ENCODE results near the gene FERMT1. TPM values are rescaled to one million over a fixed set of nuclear protein-coding genes. Genes with fewer than 3 reads are reported as not detected.

Gene FERMT1
- total RNA-seq, 1 donor from 2014 or later: 1.3 TPM

DNA sequence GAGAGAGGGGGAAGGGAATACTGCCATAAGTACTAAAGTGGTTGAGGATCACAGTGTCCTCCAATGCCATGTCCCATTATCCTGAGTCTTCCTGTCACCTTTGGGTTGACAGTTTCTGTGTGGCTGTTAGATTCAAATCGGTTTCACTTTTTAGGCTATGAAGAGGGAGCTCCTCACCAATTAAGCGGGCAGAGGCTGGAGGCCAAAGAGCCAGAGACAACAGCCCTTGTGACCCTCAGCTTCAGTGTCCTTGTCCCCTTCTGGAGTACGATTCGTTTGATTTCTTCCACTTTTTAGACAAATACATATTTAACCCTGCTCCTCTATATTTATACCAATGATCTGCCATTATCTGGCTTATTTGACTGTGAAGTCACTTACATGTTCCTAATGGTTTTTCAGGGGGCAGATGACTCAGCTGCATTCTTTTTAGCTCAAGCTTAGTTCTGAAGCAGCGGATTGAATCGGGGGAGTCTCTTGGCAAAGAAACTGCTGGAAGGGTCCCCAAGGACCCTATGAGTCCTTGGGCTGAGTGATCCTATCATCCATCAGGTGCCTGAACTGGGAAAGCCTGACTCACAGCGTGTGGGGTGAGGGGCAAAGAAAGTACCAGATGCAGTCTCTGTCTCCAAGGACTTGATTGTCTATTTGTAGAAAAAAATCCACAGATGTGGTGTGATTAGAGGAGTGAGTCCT is 18.2 kb downstream of the FERMT1 start:
- H3K9me3 ChIP-seq (ENCODE audit: low read depth): no peaks in the 10 kb centered on the region
- no peaks in the 10 kb centered on the region for H3K27me3 Mint-ChIP-seq (ENCODE audit: insufficient read depth, low read depth)
- H3K9ac ChIP-seq: no peak overlapping the region
- no peak for TF ChIP-seq EZH2phosphoT487 (IDR thresholded peaks at IDR 0.05)
- no peak for TF ChIP-seq EZH2 (IDR thresholded peaks at IDR 0.05)
- TF ChIP-seq, protein P1, sequence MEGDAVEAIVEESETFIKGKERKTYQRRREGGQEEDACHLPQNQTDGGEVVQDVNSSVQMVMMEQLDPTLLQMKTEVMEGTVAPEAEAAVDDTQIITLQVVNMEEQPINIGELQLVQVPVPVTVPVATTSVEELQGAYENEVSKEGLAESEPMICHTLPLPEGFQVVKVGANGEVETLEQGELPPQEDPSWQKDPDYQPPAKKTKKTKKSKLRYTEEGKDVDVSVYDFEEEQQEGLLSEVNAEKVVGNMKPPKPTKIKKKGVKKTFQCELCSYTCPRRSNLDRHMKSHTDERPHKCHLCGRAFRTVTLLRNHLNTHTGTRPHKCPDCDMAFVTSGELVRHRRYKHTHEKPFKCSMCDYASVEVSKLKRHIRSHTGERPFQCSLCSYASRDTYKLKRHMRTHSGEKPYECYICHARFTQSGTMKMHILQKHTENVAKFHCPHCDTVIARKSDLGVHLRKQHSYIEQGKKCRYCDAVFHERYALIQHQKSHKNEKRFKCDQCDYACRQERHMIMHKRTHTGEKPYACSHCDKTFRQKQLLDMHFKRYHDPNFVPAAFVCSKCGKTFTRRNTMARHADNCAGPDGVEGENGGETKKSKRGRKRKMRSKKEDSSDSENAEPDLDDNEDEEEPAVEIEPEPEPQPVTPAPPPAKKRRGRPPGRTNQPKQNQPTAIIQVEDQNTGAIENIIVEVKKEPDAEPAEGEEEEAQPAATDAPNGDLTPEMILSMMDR (IDR thresholded peaks at IDR 0.05): no peak
- H3K9me3 Mint-ChIP-seq: no peaks in the 10 kb centered on the region
- H2AFZ ChIP-seq (replicated peaks): no peak overlapping the region
- H3K27me3 ChIP-seq: no peaks in the 10 kb centered on the region
- no peaks in the 10 kb centered on the region for H3K36me3 Mint-ChIP-seq
- DNase-seq (ENCODE audit: low spot score): no peak
- H3K4me3 ChIP-seq: no peak overlapping the region
- H3K4me3 Mint-ChIP-seq: no peak overlapping the region
- H3K4me2 ChIP-seq: no peak overlapping the region
- H3K36me3 ChIP-seq: no peaks in the 10 kb centered on the region
- H3K27ac ChIP-seq: no peak overlapping the region
- H3K79me2 ChIP-seq (ENCODE audit: low read depth): no peaks in the 10 kb centered on the region
- H3F3A ChIP-seq (ENCODE audit: low read depth): no peaks in the 10 kb centered on the region
- H3K27ac Mint-ChIP-seq: no peak overlapping the region
- H4K20me1 ChIP-seq (ENCODE audit: low read depth): no peaks in the 10 kb centered on the region
- no peaks in the 10 kb centered on the region for H3K4me1 ChIP-seq
- H3K4me1 Mint-ChIP-seq: peaks cover 3% of the 10 kb centered on the region

DNA sequence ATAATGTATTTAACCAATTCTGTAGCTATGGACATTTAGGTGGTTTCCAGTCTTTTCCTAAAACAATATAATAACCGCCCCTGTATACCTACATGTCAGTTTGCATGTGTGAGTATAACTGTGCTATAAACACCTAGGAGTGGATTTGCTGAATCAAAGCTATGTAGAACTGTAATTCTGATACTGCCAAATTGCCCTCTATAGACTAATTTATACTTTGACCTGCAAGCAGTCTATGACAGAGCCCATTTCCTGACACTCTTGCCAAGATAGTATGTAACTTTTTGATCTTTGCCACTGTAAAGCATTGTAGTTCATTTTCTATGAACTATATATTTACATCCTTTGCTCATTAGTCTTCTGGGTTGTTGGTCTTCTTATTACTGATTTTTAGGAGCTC is 19.5 kb downstream of the FERMT1 start:
- no peaks in the 10 kb centered on the region for H3K9me3 Mint-ChIP-seq
- H3F3A ChIP-seq (ENCODE audit: low read depth): no peaks in the 10 kb centered on the region
- peaks cover 3% of the 10 kb centered on the region for H3K4me1 Mint-ChIP-seq
- no peaks in the 10 kb centered on the region for H3K27me3 ChIP-seq
- H3K9ac ChIP-seq: no peak overlapping the region
- DNase-seq (ENCODE audit: low spot score): no peak
- H2AFZ ChIP-seq (replicated peaks): no peak overlapping the region
- H3K4me2 ChIP-seq: no peak overlapping the region
- no peaks in the 10 kb centered on the region for H3K4me1 ChIP-seq
- H3K36me3 Mint-ChIP-seq: no peaks in the 10 kb centered on the region
- no peaks in the 10 kb centered on the region for H3K9me3 ChIP-seq (ENCODE audit: low read depth)
- no peaks in the 10 kb centered on the region for H3K79me2 ChIP-seq (ENCODE audit: low read depth)
- no peak overlapping the region for H3K4me3 Mint-ChIP-seq
- H3K27me3 Mint-ChIP-seq (ENCODE audit: insufficient read depth, low read depth): no peaks in the 10 kb centered on the region
- no peak overlapping the region for H3K4me3 ChIP-seq
- no peak overlapping the region for H3K27ac Mint-ChIP-seq
- no peaks in the 10 kb centered on the region for H3K36me3 ChIP-seq
- no peaks in the 10 kb centered on the region for H4K20me1 ChIP-seq (ENCODE audit: low read depth)
- TF ChIP-seq EZH2 (IDR thresholded peaks at IDR 0.05) (no peak), EZH2phosphoT487 (IDR thresholded peaks at IDR 0.05) (no peak)
- TF ChIP-seq, protein P1 (IDR thresholded peaks at IDR 0.05): no peak
- no peak overlapping the region for H3K27ac ChIP-seq

DNA sequence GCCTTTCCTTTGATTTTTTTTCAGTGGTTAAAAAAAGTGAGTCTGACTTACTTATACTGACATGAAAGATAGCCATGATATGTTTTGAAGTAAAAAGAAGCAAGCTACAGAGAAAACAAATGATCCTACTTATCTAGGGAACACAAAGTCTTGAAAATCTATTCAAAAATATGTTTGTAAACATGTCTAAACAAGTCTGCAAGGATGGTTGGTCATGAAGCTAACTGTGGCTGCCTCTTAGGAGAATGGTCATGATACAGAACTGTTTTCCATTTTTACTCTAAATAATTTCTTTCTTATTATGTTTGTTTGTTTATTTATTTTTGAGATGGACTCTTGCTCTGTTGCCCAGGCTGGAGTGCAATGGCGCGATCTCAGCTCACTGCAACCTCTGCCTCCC is 21.5 kb downstream of the FERMT1 start:
- no peaks in the 10 kb centered on the region for H3K9me3 Mint-ChIP-seq
- Histone ChIP-seq H4K20me1 (ENCODE audit: low read depth) (no peaks in the 10 kb centered on the region), H3F3A (ENCODE audit: low read depth) (no peaks in the 10 kb centered on the region), H3K27me3 (no peaks in the 10 kb centered on the region), H2AFZ (replicated peaks) (no peak overlapping the region), H3K79me2 (ENCODE audit: low read depth) (no peaks in the 10 kb centered on the region), H3K9me3 (ENCODE audit: low read depth) (no peaks in the 10 kb centered on the region), H3K4me2 (no peak overlapping the region), H3K27ac (no peak overlapping the region), H3K4me3 (no peak overlapping the region), H3K9ac (no peak overlapping the region), H3K4me1 (no peaks in the 10 kb centered on the region), H3K36me3 (no peaks in the 10 kb centered on the region)
- no peak overlapping the region for H3K27ac Mint-ChIP-seq
- peaks cover 2% of the 10 kb centered on the region for H3K4me1 Mint-ChIP-seq
- no peaks in the 10 kb centered on the region for H3K36me3 Mint-ChIP-seq
- TF ChIP-seq EZH2 (IDR thresholded peaks at IDR 0.05): no peak
- TF ChIP-seq, protein P1 (IDR thresholded peaks at IDR 0.05): no peak
- no peak for TF ChIP-seq EZH2phosphoT487 (IDR thresholded peaks at IDR 0.05)
- no peak for DNase-seq (ENCODE audit: low spot score)
- no peak overlapping the region for H3K4me3 Mint-ChIP-seq
- no peaks in the 10 kb centered on the region for H3K27me3 Mint-ChIP-seq (ENCODE audit: insufficient read depth, low read depth)

Data from neural progenitor cell (in vitro differentiated cells).